MV-4-11 (cell line): ENCODE data around the gene BAAT.
A peak's percentile ranks its signal among the peaks of the same experiment; 100 is the strongest.

Experiments
- DNase-seq: peaks from one replicate; lab custom pipeline; 2025; lab: John Stamatoyannopoulos, UW

BAAT gene

DNA sequence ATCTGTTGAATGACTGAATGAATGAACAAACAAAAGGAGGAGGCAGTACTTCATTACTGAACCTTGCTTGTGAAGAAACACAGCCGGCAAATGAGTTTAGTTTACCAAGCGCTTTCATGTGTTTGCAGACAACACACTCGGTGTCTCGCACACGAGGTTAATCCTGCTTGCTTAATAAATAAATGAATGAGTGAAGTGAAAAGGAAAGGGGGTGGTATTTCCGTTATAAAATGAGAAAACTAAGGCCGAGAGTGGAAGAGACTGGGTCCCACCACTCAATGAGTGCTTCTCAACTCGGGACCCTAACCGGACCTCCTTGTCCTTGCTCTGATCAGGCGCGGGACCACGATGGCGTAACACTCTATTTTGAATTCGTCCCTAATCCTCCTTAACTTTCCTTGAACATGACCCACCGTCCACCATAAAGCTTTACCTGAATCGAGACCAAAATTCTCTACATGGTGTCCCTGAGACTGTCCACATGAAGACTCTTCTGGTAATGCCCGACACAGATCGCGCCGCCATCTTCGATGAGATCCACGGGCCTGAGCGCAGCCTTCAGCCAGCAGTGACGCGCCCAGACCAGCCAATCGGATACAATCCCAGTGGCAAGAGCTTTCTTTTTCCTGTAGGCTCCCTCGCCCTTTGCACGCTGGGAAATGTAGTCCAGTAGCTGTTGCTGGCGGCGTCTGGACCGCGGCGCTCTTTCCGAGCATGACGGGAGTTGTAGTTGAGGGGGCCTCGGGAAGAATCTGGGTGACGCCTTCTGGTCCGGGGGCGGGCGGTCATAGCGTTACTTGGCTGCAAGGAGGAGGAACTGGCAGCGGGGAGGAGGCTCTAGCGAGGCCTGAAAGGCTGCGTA, 13.5 kb upstream of the BAAT start, which contains the start of the genes MRPL50 and ZNF189:
Gene MRPL50 (minus strand): TSS at position 551 of the 862 bp plus-strand sequence. CDS start 26 bp downstream, at position 525.
Gene ZNF189 (plus strand): TSS at position 784 of the 862 bp plus-strand sequence. CDS start 306 bp downstream, outside the sequence.
- DNase-seq, result peak; percentile 99

DNA sequence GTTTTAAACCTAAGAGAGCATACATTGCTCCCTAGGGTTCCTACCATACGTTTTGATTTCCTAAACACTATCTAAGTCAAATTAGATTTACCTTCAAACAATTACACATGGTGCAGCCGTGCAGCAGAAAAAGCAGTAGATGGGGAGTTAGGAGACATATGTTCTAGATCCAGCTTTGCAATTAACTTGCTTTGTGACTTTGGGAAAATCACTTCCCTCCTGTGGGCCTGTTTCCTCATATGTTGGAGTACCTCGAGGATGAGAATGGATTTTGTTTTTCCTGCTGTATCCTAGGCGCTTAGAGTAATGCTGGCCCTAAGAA, 12.9 kb upstream of the BAAT start:
- no peak for DNase-seq

DNA sequence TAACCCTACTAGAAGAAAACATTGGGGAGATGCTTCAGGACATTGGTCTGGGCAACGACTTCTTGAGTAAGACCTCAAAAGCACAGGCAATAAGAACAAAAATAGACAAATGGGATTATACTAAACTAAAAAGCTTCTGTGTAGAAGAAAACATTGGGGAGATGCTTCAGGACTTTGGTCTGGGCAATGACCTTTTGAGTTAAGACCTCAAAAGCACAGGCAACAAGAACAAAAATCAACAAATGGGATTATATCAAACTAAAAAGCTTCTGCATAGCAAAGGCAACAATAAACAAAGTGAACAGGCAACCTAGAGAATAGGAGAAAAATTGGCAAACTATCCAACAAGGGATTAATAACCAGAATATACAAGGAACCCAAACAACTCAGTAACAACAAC, 9.9 kb upstream of the BAAT start:
- no peak for DNase-seq

DNA sequence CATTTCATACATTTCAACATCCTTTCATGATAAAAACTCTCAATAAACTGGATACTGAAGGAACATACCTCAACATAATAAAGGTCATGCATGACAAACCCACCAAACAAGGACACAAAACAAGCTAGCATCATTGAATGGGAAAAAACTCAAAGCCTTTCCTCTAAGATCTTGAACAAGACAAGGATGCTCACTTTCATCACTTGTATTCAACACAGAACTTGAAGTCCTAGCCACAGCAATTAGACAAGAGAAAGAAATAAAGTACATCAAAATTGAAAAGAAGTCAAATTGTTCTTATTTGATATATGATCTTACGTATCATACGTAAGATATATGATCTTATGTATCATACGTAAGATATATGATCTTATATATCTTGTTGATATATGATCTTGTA, 8.3 kb upstream of the BAAT start:
- DNase-seq, result no peak

DNA sequence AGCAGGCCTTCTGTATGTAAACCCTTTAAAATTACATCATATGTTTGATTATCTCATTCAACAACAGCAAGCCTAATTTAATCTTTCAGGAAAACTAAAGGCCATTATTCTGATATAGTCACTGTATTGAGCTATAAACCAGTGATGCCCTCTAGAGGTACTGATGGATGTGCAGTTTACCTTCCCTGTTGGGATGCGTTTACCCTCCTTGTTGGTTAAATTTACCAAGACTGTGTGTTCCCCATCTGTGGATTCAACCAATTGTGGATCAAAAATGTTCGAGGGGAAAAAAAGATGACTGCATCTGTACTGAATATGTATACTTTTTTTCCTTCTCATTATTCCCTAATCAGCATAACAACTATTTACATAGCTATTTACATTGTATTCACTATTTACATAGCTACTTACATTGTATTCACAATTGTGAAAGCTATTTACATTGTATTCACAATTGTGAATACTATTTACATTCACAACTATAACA, 3.7 kb upstream of the BAAT start:
- no peak for DNase-seq

DNA sequence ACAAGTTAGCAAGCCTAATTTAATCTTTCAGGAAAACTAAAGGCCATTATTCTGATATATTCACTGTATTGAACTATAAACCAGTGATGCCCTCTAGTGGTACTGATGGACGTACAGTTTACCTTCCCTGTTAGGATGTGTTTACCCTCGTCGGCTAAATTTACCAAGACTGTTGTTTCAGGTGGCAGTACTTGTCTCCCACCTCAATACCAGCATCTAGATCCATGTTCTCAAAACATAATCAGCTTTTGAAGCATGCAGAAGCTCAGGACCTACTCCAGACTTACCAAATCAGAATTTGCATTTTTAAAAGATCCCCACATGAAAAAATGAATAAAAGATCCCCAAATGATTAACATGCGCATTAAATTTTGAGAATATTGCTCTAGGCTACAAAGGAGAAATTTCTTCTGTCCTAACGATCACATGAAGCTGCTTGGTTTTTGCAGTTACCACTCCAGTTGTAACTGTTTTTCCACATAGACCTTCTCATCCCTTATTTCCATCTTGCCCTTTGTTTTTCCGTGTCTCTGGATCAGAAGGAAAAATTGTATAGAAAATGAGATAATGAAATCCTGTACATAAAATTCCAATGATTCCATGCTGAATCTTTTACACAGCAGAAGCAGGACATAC, 3.2 kb upstream of the BAAT start:
- DNase-seq, result no peak

DNA sequence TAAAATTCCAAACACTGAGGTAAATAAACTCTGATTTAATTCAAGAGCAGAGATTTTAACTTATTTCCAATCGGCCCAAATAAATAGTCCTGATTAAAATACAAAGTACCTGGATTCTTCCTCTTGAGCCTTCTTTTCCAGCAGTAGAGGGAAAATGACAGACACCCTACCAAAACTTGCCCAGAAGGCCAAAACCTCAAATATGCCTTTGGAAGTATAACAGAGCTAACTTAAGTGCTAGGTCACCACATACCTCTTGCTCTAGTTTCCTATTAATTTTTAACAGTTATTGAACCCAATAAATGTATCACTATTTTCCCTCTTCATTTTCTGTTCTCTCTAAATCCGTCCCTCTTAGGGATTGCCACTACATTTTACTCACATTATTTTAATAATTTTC, 1.4 kb downstream of the BAAT start:
- no peak for DNase-seq

DNA sequence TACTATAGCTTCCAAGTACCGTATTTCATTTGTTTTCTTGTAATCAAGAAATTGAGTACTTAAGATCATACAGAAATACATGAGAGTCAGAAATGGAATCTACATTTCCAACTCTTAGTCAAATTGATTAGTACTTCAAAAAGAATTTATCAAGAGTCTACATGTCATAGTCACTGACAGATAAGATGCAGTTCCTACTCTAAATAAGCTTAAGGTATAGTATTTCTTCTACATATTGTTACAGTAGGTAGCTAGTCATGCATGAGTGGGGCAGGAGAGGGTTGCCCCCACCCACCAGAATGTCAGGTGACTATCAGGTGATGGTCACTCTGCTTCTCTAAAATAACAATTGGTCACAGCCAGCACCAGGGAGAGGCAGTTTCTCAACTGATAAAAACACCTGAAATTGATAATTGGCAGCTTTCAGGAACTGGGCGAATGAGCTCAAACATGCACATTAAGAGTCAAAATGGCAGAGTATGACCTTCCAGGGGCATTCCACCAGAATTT, 2.9 kb downstream of the BAAT start:
- no peak for DNase-seq

DNA sequence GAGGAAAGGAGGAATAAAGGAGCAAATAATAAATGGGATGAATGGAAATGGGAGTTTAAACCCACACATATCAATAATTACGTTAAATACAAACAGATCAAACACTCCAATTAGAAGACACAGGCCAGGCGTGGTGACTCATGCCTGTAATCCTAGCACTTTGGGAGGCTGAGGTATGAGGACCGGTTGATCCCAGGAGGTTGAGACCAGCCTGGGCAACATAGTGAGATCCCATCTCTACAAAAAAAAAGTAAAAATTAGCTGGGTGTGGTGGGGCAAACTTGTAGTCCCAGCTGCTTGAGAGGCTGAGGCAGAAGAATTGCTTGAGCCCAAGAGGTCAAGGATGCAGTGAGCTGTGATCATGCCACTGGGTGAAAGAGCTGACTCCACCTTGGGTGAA, 3.7 kb downstream of the BAAT start:
- DNase-seq, result no peak

DNA sequence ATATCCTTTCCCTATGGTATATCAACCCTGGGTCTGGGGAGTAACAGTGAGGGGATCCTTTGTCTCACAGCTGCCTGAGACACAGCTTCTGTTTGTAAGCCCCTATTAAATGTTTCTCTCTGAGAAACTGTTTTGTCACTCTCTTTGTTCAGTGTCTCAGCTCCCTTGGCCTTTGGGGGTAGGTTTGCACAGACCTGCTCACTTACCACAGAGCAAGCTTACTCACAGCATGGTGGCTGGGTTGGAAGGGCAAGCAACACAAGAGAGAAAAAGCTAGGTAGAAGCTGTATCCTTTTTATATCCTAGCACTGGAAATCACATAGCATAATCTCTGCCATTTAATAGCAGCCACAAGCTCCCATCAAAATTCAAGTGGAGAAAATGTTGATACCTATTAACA, 4.5 kb downstream of the BAAT start:
- no peak for DNase-seq

DNA sequence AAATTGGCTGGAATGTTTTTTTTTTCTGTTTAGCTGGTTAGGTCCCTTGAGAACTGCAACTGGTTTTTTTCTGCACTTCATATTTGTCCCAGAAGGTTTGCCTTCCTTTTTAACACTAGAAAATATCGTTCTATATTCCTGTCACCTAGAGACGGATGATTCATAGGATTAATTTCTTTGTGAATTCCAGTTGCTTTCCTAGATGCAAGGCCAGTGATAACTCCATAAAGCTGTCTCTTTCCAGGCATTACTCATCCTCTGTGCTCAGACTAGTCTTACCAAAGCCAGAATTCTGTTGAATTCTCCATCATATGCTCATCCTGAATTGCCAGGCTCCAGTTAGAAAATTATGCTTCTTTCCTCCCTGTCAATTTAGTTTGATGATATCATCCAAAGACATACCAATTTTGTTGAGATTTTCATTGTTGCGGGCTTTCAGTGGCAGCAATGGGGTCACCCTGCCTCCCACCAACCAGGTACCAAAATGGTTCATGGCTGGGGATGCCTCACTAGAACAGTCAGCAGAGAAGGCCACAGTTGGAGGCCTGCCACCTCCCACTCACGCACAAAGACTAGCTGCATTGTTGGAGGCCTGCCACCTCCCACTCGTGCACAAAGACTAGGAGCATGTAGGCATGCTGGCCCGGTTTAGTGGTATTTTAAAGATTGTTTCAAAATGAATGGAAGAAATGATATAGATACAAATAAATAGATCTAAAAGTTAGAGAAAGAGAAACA, 8.5 kb downstream of the BAAT start:
- DNase-seq, result no peak

DNA sequence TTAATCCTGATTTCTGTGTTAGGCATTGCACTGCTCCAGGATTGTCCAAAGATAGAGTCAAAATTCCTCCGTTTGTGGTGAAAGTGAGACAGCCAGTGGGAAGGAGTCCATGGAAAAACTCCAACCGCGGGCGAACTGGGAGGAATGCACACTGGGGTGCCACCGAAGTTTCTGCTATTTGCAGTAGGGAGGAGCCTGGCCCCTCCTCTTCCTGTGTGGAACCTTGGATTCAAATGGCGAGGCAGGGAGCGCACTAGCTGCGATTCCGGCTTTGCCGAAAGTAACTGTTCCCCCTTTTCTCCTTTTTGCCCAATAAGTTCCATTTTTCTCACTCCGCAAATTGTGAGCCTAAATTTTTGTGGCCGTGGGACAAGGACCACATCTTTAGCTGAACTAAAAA, 9.3 kb downstream of the BAAT start:
- no peak for DNase-seq

DNA sequence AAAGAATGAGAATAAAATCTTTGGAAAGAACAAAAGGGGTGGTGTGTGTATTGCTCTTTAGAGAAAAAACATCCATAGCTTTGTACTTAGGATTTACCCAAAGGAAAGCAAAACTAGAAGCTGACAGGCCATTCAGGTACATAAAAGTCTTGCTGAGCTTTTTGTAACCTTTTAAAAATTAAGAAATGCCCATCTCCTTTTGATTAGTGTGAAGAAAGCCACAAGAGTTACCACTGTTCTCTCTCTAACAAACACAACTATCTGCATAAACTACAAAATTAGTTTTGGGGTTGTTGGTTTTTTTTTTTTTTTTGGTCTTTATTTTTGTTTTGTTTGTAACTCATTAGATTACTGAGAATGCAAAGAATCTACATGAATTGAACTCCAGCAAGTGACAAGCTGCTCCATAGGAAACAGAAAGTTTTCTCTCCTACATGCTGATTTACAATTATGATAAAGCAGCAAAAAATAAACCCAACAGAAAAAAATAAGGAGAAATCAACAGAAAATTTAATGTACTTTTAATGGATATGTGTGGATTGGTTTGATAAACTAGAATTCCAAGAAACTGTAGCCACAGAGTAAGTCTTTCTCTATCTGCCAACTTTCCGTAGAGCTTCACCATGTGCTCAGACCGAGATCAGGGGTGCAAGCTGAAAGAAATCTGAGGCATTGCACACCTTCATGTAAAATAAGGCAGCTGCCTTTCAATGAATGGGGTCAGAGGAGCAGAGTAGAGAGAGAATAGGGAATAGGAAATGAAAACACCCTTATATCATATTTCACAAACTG, 12.3 kb downstream of the BAAT start:
- DNase-seq, result no peak

DNA sequence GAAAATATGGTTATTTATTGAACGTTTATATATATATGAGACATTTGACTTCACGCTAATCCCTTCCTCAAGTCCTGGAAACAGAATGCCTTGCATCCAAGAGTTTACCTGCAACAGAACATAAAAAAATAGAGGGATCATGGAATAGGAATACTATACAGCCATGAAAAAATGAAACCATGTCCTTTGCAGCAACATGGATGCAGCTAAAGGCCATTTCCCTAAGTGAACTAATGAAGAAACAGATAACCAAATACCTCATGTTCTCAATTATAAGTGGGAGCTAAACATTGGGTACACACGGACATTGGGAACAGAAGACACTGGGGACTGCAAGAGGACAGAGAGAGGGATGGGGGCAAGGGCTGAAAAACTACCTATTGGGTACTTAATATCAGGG, 13.0 kb downstream of the BAAT start:
- no peak for DNase-seq

DNA sequence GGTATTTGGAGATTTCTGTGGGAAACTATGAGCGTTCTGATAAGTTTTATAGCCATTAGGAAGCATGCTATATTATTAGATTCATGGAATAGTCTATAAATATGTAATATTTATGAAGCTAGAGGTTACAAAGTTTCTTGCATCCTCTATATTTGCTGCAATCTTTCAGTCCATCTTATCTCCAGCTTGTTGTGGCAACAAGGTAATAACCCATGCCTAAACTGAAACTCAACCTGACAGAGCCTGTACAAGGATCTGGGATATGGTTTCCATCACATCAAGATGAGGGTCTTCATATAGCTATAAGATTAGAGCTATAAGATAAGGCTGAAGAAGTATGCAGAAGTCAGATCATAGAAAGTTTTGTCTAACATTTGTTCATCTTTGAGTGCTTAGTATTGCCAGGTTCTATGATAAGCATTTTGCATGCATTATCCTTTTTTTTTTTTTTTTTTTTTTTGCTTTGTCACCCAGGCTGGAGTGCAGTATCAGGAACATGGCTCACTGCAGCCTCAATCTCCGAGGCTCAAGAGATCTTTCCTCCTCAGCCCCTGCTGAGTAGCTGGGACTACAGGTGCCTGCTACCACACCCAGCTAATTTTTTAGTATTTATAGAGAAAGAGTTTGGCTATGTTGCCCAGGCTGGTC, 14.8 kb downstream of the BAAT start:
- DNase-seq, result no peak

DNA sequence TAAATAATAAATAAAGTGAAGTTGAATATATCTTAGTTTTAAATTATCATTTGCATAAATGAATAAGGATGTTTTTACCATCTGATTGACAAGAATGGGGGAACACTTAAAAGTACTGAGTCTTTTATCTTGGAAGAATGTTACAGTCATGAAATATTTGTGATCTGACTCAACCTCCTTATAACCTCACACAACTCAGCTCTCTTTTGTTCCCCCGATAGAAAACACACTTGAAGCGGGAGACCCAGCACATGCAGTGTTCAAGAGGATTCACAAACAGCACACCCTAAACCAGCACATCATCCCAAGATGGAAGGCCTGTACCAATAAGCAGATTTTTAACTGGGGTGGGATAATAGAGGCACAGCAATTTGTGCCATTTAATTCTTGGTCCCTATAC, 15.5 kb downstream of the BAAT start:
- no peak for DNase-seq

DNA sequence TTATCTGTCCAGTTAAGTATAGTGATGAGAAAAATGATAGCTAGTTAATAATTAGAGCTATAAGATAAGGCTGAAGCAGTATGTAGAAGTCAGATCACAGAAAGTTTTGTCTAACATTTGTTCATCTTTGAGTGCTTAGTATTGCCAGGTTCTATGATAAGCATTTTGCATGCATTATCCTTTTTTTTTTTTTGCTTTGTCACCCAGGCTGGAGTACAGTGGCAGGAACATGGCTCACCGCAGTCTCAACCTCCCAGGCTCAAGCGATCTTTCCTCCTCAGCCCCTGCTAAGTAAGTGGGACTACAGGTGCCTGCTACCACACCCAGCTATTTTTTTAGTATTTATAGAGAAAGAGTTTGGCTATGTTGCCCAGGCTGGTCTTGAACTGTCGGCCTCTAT, 17.5 kb downstream of the BAAT start:
- no peak for DNase-seq

DNA sequence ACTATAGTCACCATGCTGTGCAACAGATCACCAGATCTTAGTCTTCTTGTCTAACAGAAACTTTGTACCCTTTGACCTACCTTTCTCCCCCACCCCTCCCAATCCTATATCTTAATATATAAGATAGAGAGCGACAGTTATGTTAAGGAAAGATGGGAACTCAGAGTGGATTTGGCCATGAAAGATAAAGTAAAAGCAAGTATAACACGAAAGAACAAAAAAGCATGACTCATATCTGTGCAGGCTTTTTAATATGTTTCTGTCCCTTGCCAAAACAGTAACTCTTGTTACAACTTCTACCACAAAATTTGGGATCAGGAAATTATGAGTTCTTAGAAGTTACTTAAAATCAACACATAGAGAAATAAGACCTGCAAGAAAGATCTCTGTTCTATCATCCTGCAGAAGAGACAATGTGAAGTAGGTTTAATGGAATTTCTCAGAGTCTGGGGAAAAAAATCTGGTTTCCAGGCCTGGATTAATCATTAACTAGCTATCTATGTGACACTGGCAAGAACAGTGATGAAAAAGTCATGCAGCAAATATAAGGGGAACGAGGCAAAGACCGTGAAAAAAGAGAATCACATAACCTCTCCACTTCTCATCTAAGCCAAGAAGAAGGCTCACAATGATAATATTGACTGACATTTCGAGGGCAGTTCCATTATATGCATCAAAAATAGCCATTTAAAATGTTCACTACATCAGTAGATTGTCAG, 18.6 kb downstream of the BAAT start:
- no peak for DNase-seq

DNA sequence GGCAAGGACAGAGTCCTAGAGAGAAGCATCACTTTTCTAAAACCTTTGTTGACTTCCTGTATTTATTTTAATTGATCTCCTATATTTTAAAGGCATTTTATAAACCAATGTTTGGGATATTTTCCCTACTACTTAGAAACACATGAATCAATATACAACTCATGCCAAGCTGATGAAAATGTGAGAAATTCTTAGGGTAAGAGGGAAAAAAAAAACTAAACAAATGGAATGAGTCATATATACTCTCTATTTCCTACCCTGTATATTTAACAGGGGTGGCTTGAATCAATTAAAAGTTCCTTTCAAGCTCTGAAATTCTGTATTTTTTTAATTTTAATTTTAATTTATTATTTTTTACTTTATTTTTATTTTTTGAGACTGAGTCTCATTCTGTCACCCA, 19.6 kb downstream of the BAAT start:
- no peak for DNase-seq

DNA sequence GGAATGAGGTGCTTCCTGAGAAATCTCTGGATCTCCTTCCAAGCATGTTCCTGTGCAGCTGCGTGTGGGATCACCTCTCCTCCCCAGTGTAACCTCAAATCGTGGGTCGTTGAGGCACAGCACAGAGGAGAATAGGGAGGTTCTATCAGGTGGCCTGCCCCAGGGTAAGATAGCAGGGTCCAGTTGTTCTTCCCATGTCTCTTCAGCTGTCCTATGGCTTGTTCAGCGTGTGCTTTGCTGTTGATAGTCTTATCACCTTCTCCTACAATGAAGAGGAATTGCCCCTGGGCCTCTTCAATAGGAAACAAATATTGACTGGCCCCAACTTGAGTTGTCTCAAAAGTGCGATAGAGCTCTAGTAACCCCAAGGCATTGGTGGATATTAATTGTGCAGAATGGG, 22.4 kb downstream of the BAAT start:
- no peak for DNase-seq

DNA sequence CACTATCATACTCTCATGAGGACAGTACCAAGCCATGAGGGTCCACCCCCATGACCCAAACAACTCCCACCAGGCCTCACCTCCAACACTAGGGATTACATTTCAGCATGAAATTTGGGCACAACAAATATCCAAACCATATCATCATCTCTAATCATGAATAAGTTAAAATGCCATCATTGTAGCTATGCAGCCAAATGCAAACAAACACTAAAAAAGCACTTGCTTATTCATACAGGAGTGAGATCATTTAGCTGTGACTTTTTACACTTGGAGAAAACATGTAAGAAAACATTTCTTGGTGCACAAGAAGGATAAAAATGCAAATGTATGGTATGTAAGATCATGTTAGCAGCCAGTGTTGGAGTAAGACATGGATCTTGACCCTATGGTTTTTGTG, 24.2 kb downstream of the BAAT start:
- no peak for DNase-seq
